Measurements from ENCODE around the gene CTSH. TPM values are rescaled to one million over a fixed set of nuclear protein-coding genes. Genes with fewer than 3 reads are reported as not detected.

Gene CTSH
- total RNA-seq, result 10 to 100 TPM; 46.7 to 54.8 TPM

- Mint-ChIP-seq H3K4me1 (peaks cover 7% of the 10 kb centered on the region), H3K9me3 (no peaks in the 10 kb centered on the region), H3K27me3 (peaks cover 40% of the 10 kb centered on the region), H3K36me3 (ENCODE audit: low read depth) (peaks cover 2% of the 10 kb centered on the region), H3K4me3 (peak within 1 kb of the TSS; percentile 69), H3K27ac (no peak within 1 kb of the TSS)
- peak; percentile 54 for DNase-seq
- ChIA-PET POLR2A (no interaction called here), CTCF (interaction anchor here (0.9 kb wide), 1 partner anchor 71 kb away, joined by 3 read pairs; no protein-coding TSS in a partner anchor)
These were observed at the start of gene CTSH for GRCh38 chr15:78944669-78945407. Gene CTSH, minus strand, starts transcription at chr15:78945046. Its CDS starts 65 bp downstream, at chr15:78944981.

DNA sequence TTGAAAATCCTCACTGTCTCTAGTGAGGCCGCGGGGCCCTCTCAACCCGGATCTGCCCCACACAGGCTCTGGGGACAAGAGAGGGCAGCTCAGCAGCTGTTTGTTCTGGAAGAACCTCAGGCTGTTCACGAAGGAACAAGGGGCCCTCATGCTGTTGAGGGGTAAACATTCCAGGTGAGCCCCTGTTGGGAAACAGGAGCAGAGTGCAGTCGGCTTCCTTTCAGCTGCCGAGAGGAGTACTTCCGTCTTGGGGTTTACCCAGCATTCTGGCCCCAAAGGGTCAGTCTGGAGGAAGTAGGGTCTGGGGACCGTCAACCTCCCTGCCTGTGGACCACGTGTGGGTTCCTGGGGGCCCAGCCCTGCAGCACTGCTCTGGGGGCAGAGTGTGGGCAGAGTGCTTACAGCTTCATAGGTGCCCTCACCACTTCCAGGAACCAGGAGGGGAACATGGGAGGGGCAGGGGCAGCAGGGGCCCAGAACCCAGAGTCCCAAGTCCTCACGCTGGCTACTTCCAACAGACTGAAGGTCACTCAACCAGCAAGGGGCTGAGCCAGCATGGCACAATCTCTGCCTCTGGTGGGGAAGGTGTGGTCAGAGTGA, 49.2 kb upstream of the CTSH start:
- ChIA-PET CTCF (interaction anchor here (0.6 to 1.0 kb wide), 2 partner anchors 15 to 362 kb away, joined by 3 read pairs; no protein-coding TSS in a partner anchor), POLR2A (interaction anchor here (0.5 kb wide), 1 partner anchor 89 kb away, joined by 10 read pairs; no protein-coding TSS in a partner anchor)
- H3K4me1 Mint-ChIP-seq, result no peaks in the 10 kb centered on the region
- no peak overlapping the region for H3K4me3 Mint-ChIP-seq
- no peaks in the 10 kb centered on the region for H3K36me3 Mint-ChIP-seq (ENCODE audit: low read depth)
- DNase-seq, result no peak
- H3K9me3 Mint-ChIP-seq, result no peaks in the 10 kb centered on the region
- H3K27me3 Mint-ChIP-seq, result no peaks in the 10 kb centered on the region
- no peak overlapping the region for H3K27ac Mint-ChIP-seq

GRCh38 chr15:78993257-78993930, 48.5 kb upstream of the CTSH start:
- no peak overlapping the region for H3K4me3 Mint-ChIP-seq
- POLR2A ChIA-PET, result no interaction called here
- H3K4me1 Mint-ChIP-seq, result peaks cover 2% of the 10 kb centered on the region
- H3K36me3 Mint-ChIP-seq (ENCODE audit: low read depth), result no peaks in the 10 kb centered on the region
- CTCF ChIA-PET, result interaction anchor here (1.0 kb wide), 1 partner anchor 14 kb away, joined by 3 read pairs; no protein-coding TSS in a partner anchor
- no peaks in the 10 kb centered on the region for H3K9me3 Mint-ChIP-seq
- no peak for DNase-seq
- no peaks in the 10 kb centered on the region for H3K27me3 Mint-ChIP-seq
- H3K27ac Mint-ChIP-seq, result no peak overlapping the region

DNA sequence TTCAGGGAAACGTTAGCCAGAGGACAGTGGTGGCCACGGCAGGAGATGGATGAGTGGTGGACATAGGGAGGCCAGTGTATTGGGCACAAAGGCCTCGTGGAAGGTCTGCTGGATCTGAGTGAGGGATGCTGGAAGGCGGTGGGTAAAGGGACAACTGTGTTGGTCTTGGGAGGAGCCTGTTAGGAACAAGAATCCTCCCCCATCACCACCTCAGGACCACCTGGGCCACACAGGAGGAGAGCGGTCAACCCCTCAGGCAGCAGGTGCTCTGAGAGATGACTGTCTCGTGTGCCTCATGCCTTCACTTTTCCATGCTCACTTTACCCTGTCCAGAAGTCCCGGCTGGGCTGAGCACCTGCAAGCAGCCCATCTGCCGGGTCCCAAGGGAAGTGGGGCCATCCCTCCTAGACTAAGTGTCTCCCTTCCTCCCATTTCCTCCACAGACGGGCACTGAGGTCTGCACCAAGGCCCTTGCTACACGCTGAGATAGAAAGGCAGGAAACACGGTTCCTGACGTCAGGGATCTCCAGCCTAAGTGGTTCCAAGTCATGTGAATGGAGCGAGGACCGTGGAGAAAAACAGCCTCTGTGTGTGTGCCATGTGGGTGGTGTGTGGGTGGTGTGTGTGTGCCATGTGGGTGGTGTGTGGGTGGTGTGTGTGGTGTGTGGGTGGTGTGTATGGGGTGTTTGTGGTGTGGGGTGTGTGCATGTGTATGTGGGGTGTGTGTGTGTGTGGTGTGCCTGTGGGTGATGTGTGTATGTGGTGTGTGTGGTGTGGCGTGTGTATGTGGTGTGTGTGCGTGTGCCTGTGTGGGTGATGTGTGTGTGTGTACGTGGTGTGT, 47.8 kb upstream of the CTSH start:
- Mint-ChIP-seq H3K9me3 (no peaks in the 10 kb centered on the region), H3K4me3 (no peak overlapping the region), H3K36me3 (ENCODE audit: low read depth) (no peaks in the 10 kb centered on the region), H3K27me3 (peaks cover 2% of the 10 kb centered on the region), H3K27ac (no peak overlapping the region), H3K4me1 (peaks cover 9% of the 10 kb centered on the region)
- no peak for DNase-seq
- ChIA-PET CTCF (interaction anchor here (1.0 kb wide), 1 partner anchor 14 kb away, joined by 3 read pairs; no protein-coding TSS in a partner anchor), POLR2A (no interaction called here)

- ChIA-PET CTCF (no interaction called here), POLR2A (no interaction called here)
- Mint-ChIP-seq H3K27ac (no peak overlapping the region), H3K4me3 (no peak overlapping the region), H3K4me1 (peaks cover 9% of the 10 kb centered on the region), H3K36me3 (ENCODE audit: low read depth) (no peaks in the 10 kb centered on the region), H3K27me3 (peaks cover 5% of the 10 kb centered on the region), H3K9me3 (no peaks in the 10 kb centered on the region)
- no peak for DNase-seq
These were observed 47.0 kb upstream of the CTSH start for GRCh38 chr15:78991879-78992278.

DNA sequence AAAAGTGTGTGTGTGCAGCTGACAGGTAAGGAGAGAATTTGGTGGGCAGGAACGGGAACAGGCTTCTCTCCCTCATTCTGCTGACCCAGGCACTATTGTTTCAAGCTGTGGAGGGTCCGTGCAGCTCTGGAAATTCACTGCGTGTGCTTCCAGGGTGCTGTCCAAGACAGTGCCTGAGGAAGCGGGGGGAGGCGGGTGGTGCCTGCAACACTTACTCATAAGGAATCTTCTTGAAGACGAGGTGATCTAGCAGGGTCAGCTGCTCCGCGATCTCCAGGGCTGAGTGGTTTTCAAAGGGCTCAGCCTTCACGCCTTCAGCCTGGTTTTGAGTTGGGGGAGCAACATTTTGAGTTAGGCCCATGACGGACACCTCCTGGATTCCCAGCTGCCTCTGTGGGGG, 46.6 kb upstream of the CTSH start:
- H3K4me3 Mint-ChIP-seq, result no peak overlapping the region
- CTCF ChIA-PET, result no interaction called here
- no peak for DNase-seq
- no peaks in the 10 kb centered on the region for H3K36me3 Mint-ChIP-seq (ENCODE audit: low read depth)
- peaks cover 5% of the 10 kb centered on the region for H3K27me3 Mint-ChIP-seq
- H3K4me1 Mint-ChIP-seq, result peaks cover 9% of the 10 kb centered on the region
- no peaks in the 10 kb centered on the region for H3K9me3 Mint-ChIP-seq
- POLR2A ChIA-PET, result no interaction called here
- no peak overlapping the region for H3K27ac Mint-ChIP-seq

GRCh38 chr15:78990278-78990677, 45.4 kb upstream of the CTSH start:
- H3K27me3 Mint-ChIP-seq, result peaks cover 5% of the 10 kb centered on the region
- H3K27ac Mint-ChIP-seq, result no peak overlapping the region
- no peak for DNase-seq
- H3K36me3 Mint-ChIP-seq (ENCODE audit: low read depth), result no peaks in the 10 kb centered on the region
- no peaks in the 10 kb centered on the region for H3K9me3 Mint-ChIP-seq
- ChIA-PET POLR2A (no interaction called here), CTCF (no interaction called here)
- no peak overlapping the region for H3K4me3 Mint-ChIP-seq
- H3K4me1 Mint-ChIP-seq, result peaks cover 9% of the 10 kb centered on the region

GRCh38 chr15:78989701-78990240, 44.9 kb upstream of the CTSH start:
- POLR2A ChIA-PET, result no interaction called here
- no peak for DNase-seq
- Mint-ChIP-seq H3K4me1 (peaks cover 9% of the 10 kb centered on the region), H3K27ac (no peak overlapping the region), H3K4me3 (no peak overlapping the region), H3K27me3 (peaks cover 5% of the 10 kb centered on the region), H3K9me3 (no peaks in the 10 kb centered on the region), H3K36me3 (ENCODE audit: low read depth) (no peaks in the 10 kb centered on the region)
- CTCF ChIA-PET, result interaction anchor here (1.7 kb wide), 1 partner anchor 10 kb away, joined by 6 read pairs; no protein-coding TSS in a partner anchor

DNA sequence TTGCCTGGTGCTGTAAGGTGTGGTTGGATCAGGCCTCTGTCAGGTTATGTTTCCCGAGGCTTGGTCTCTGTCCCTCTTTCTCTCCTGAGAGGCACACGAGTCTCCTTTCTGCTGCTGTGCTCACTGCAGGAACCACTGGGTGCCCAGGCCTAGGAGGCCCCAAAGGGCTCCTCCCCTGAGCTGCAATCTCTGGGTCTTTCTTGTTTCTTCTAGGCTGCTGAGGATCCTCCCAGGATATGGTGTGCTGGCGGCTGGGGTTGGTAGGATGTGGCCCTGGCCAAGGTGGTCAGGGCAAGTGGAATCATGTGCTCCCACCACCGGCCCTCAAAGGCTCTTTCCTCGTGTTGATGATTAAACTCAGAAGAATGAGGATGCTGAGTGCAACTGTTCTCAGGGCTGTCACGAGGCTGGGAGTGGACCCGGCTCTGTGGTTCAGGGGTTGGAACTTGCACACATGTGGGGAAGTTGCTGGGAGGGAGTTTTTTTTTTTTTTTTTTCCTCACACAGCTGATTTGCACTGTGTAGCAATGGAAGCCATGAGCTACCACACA, 43.6 kb upstream of the CTSH start:
- peaks cover 9% of the 10 kb centered on the region for H3K4me1 Mint-ChIP-seq
- CTCF ChIA-PET, result interaction anchor here (1.7 kb wide), 1 partner anchor 9 kb away, joined by 6 read pairs; no protein-coding TSS in a partner anchor
- no peak overlapping the region for H3K27ac Mint-ChIP-seq

GRCh38 chr15:78987556-78988360, 42.9 kb upstream of the CTSH start:
- ChIA-PET CTCF (interaction anchor here (0.6 to 1.7 kb wide), 3 partner anchors 8 to 116 kb away, joined by 3 to 6 read pairs (median 5); no protein-coding TSS in a partner anchor), POLR2A (interaction anchor here (0.7 kb wide), 1 partner anchor 41 kb away, joined by 5 read pairs; no protein-coding TSS in a partner anchor)

More for the DNA sequence above, 43.6 kb upstream of the CTSH start:
- Mint-ChIP-seq H3K36me3 (ENCODE audit: low read depth) (no peaks in the 10 kb centered on the region), H3K9me3 (no peaks in the 10 kb centered on the region), H3K27me3 (peaks cover 5% of the 10 kb centered on the region), H3K4me3 (no peak overlapping the region)
- no peak for DNase-seq
- POLR2A ChIA-PET, result interaction anchor here (0.6 kb wide), 1 partner anchor 64 kb away, joined by 3 read pairs; no protein-coding TSS in a partner anchor

DNA sequence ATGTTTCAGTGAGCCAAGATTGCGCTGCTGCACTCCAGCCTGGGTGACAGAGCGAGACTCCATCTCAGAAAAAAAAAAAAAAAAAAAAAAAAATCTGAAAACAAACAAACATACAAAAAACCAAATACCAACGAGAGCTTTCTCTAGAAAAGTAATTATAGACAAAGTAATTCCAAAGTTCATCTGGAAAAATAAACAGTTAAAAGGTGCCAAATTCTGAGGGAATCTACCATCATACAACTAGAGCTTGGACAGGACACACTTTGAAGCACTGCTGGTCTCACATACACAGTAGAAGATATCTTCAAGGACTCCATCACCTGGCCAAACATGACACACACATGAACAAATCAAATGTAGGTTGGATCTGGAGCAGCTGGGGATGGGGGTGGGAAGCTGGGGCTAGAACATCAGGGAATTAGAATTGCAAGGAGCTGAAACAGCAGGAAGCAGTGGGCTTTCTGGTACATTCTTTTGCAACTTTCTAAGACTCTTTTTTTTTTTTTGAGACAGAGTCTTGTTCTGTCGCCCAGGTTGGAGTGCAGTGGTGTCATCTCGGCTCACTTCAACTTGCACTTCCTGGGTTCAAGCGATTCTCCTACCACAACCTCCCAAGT, 41.1 kb upstream of the CTSH start:
- peaks cover 5% of the 10 kb centered on the region for H3K27me3 Mint-ChIP-seq
- DNase-seq, result no peak
- H3K9me3 Mint-ChIP-seq, result no peaks in the 10 kb centered on the region
- peaks cover 9% of the 10 kb centered on the region for H3K4me1 Mint-ChIP-seq
- H3K4me3 Mint-ChIP-seq, result no peak overlapping the region
- H3K27ac Mint-ChIP-seq, result no peak overlapping the region
- ChIA-PET POLR2A (no interaction called here), CTCF (no interaction called here)
- H3K36me3 Mint-ChIP-seq (ENCODE audit: low read depth), result no peaks in the 10 kb centered on the region

More at GRCh38 chr15:78987556-78988360, 42.9 kb upstream of the CTSH start:
- Mint-ChIP-seq H3K9me3 (no peaks in the 10 kb centered on the region), H3K4me1 (peaks cover 9% of the 10 kb centered on the region), H3K27me3 (peaks cover 5% of the 10 kb centered on the region), H3K36me3 (ENCODE audit: low read depth) (no peaks in the 10 kb centered on the region), H3K27ac (no peak overlapping the region), H3K4me3 (no peak overlapping the region)
- DNase-seq, result no peak

All from activated CD4-positive, alpha-beta T cell treated with anti-CD3 and anti-CD28 coated beads, Interleukin-2, amount 10 ng/mL, durations not matched to agents 7 days and 5 days (primary cell).